ENCODE data around the gene RPL12.

The RPL12 gene

GRCh38 chr9:127407492-127407843 lies 43.7 kb downstream of the RPL12 start:
- in situ Hi-C loops (cut with MboI; ENCODE audit: low sequenced_read_pairs): no loop called here

GRCh38 chr9:127406799-127407491 lies 44.3 kb downstream of the RPL12 start:
- in situ Hi-C loops (cut with MboI; ENCODE audit: low sequenced_read_pairs): no loop called here

GRCh38 chr9:127405344-127406125 lies 45.7 kb downstream of the RPL12 start:
- in situ Hi-C loops (cut with MboI; ENCODE audit: low sequenced_read_pairs): no loop called here

GRCh38 chr9:127404631-127405030 lies 46.6 kb downstream of the RPL12 start:
- in situ Hi-C loops (cut with MboI; ENCODE audit: low sequenced_read_pairs): no loop called here

GRCh38 chr9:127403507-127404192 lies 47.6 kb downstream of the RPL12 start:
- in situ Hi-C loops (cut with MboI; ENCODE audit: low sequenced_read_pairs): no loop called here

DNA sequence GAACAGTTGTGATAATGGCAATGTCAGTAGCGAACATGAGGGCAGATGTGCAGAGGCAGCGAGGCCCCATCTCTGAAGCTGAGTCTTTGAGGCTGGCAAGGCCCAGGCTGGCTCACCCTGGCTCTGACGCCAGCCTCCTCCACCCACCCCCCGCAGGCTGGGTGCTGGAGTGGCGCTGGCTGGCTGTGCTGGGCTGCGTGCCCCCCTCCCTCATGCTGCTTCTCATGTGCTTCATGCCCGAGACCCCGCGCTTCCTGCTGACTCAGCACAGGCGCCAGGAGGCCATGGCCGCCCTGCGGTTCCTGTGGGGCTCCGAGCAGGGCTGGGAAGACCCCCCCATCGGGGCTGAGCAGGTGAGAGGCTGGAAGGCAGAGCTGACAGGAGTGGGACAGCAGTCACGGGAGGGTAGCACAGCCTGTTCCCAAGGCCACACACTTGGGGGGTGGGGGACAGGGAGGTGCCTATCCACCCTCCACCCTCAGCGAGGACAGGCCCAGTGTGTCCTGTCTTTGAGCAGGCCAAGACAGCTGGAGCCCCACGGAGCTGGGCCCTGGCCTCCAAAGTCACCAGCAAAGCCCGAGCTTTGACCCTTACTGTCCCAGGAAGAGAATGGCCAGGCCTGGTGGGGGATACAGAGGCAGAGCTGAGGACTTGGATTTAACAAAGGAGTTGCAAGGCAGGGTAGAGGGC lies 48.7 kb downstream of the RPL12 start:
- in situ Hi-C loops (cut with MboI; ENCODE audit: low sequenced_read_pairs): no loop called here

- in situ Hi-C loops (cut with MboI; ENCODE audit: low sequenced_read_pairs): no loop called here
These were observed 51.4 kb downstream of the RPL12 start for GRCh38 chr9:127399736-127400269.

DNA sequence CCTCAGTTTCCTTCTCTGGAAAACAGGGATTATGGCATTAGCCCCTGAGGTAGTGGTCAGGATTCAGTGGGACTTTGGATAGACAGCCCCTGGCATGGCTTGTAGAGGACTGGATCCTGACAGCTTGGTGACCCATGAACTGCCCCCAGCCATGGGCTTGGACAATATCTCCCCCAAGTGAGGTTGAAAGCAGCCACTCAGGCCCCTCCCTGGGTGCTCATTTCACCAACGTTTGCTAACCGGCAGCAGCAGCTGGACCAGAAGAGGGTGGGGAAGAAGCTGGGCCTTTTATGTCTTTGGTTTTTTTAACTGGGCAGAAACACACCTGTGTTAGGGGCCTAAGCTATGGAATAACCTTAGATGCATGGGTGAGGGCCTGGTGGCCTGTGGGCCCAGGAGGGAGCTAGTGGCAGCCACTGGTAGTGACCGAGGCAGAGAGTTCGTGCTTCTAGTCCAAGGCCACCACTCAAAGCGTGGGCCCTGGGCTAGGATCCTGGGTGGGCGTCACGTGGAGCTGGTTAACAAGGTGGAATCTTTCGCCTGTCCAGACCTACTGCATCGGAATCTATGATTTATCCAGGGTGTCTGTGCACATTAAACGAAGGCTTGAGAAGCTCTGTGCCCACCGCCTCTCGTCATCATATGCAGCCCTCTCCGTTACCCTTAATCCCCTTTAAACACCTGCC lies 52.3 kb downstream of the RPL12 start:
- in situ Hi-C loops (cut with MboI; ENCODE audit: low sequenced_read_pairs): no loop called here

DNA sequence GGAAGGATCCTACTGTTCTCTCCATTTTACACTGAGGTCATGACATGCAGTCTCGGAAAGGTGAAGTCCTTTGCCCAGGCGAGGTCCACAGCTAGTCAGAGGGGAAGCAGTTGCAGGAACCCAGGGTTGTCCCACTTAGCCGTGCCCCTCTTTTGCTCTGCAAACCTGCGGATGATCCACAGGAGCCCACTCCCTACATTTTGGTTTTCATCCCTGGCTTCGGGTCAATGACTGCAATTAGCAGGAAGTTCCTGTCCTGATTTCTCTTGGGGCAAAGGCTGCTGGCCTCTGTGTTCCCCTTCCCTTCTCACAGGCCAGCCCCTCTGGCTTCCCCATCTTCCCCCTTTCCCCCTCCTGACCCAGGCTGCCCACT lies 52.9 kb downstream of the RPL12 start:
- in situ Hi-C loops (cut with MboI; ENCODE audit: low sequenced_read_pairs): no loop called here

Data from HL-60/S4 (cell line).